Stimulated activated CD8-positive, alpha-beta memory T cell treated with anti-CD3 and anti-CD28 coated beads, Interleukin-7, amount 100 ng/mL, for 48 hours (primary cell): Measurements from ENCODE around the gene ACSL4.
"Not testable (repeated sequence)": the region's sequence is repeated elsewhere in the genome, so short reads cannot be mapped to it uniquely, and the experiment has no call there.

Experiments used
- DNase-seq, 2 donors: peaks; one replicate each; pipeline ENCODE4 v3.0.0-alpha.2; 2020; ENCODE audit warnings: low read depth in 1 of 2; ENCODE audit errors: extremely low read depth in 1 of 2

ACSL4 gene

DNA sequence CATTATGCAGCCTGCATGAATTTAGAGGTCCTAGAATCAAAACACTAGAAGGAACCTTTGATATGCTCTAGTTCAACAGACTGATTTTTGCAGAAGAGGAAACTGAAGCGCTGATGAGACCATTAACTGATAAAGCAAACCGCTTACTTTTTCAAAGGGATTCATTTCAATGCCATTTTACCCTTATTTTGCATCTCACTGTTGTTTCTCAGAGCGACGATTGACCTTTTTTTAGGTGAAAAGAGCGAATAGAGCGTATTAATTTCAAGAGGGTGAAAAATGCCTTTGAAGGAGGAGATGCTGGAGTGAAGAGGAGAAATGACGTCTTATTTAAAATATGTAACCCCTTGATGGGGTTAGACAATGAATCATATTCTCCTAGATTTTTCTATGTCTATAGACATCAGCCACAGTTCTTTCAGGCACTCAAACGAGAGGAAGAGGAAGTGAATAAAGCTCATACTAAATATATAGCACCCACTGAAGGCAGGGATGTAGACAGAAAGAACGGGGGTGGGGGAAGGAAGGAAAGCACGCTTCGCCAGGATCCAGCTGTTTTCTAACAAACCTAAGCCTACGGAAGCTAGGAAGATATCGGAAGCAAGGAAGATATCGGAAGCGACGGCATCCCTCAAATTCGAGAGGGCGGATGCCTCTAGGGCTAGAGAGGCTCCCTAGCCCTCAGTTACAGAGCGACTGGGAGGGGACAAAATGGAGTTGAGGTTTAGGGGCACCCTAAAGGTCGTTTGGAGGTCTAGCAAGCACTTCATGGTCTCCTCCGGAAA lies 848 bp downstream of the ACSL4 start:
- DNase-seq, result peak; percentile 2 to 3

DNA sequence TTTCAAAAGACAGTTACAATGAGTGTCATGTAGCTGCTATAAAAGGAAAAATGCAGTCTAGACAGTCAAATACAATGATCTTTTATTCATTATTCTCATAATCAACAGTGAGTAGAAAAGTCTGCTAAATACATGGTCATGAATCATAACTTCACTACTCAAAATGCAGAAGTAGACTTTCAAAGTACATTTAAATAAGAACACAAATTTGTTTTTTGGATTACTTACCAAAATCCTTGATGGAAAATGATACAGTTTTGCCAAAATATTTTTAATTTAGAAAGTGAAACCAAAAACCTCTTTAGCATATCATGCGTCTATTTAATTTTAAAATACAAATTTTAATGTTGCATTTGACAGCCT lies 4.9 kb downstream of the ACSL4 start:
- DNase-seq, result no peak

DNA sequence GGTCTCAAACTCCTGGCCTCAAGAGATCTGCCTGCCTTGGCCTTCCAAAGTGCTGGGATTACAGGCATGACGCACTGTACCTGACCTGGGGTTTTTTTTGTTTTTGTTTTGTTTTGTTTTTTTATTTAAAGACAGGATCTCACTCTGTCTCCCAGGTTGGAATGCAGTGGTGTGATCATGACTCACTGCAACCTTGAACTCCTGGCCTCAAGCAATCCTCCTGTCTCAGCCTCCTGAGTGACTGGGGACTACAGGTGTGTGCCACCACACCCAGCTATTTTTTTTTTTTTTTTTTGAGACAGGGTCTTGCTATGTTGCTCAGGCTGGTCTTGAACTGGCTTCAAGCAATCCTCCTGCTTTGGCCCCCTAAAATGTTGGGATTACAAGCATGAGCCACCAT lies 8.1 kb downstream of the ACSL4 start:
- DNase-seq, result not testable (repeated sequence)

DNA sequence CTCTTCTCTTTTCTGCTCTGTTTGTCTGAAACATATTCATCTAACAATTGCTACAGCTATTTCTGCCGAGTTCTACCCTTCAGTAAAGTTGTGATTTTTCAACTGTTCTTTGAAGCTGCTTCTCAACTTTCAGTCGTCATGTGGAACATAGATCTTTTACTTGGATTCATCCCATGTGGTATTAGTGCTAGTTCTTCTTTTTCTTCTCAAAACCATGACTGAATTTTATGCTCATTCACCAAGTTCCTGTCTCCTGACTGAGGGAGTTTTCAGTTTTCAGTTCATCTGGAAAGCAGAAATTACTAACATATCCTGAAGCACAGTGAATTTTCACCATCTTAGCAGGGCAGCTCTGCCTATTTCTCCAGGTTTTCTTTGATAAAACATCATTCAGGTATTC lies 12.1 kb downstream of the ACSL4 start:
- no peak for DNase-seq

DNA sequence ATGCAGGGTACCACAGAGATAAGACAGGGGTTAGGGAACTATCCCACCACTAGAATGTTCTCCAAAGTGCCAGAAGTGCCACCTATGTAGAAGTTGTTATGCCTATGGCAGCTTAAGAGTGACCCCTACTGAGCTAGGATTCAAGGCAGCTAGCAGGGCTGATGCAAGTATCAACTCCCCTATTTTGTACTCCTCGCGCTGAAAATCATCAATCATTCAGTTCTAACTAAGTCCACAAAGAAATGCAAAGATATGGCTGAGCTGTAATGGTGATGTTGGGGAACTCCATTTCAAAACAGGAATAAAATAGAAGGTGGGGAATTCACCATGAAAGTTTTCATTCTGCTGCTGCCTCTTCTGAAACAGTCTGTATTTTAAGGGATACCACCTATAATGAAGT lies 13.8 kb downstream of the ACSL4 start:
- DNase-seq, result no peak

DNA sequence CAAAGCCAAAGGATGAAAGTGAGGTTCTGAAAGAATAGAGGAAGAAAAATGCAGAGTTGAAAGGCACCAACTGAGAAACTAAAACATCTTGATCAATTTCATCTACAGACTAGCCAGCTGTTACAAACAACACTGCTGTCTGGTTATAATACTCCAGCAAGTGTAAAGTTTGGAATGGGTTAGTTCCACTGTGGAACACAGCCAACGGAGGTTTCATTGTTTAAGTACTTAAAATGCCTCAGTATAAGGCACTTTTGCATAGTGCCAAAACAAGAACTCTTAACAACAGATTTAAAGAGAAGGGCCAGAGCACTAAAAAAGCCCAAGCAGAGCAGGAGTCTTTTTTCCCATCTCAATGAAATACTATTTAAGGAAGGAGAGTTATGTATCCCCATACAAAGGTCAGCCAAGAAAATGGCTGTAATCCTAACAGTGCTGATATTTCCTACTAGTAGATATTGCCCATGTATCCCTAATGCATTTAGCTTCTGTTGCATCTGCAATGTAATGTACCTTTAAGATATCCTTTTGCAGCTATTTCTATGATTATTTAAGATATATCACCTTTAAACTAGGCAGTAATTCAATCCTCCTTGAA lies 16.5 kb downstream of the ACSL4 start:
- no peak for DNase-seq

DNA sequence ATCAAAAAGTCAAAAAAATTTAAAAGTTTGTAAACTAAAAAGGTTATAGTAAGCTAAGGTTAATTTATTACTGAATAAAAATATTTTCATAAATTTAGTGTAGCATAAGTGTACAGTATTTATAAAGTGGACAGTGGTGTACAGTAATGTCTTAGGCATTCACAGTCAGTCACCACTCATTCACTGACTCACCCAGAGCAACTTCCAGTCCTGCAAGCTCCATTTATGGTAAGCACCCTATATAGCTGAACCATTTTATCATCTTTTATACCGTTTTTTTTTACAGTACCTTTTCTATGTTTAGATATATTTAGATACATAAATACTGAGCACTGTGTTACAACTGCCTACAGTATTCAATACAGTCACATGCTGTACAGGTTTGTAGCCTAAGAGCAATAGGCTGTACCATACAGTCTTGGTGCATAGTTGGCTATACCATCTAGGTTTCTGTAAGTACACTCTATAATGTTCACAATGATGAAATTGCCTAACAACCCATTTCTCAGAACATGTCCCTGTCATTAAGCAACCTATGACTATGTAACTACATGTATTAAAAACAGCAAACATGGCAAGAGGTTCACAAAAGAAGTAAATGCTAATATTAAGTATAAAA lies 18.6 kb downstream of the ACSL4 start:
- no peak for DNase-seq

DNA sequence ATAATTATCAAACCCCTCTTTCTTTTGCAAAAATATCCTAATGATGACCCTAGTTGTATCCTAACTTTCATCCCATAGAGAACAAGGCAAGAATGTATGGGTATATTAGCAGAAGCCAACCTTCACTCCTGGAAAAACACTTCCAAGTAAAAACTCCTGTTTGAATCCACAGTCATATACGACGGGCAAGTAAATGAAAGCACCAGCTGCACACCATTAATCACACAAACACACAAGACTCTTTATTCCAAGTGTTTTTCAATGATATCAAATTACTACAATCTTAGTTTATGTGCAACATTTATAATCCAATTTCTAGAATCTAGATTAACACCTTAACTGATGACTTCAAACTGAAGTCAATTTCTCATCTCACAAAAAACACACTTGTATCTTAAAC lies 22.9 kb downstream of the ACSL4 start:
- DNase-seq, result no peak

DNA sequence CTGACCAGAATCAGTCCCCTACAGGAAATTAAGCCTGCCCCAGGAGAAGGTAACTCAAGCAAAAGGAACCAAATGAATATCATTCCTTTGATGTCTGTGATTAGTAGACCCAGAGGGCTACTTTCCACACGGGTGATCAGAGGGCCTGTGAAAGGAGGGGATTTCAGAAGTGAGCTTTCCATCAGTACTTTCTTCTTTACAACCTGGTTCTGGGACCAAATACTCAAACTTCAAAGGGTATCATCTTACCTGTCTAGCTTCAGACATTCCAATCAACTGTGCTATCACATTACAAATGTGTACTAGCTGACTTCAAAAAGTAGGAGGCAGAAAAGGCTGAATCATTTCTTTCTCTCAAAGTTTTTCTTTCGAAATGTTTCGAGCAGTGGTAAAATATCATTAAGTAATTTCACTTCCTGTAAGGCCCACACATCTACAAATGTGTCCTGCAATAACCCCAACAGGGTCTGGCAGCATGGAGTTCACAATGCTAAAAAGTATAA lies 23.9 kb downstream of the ACSL4 start:
- DNase-seq, result no peak

DNA sequence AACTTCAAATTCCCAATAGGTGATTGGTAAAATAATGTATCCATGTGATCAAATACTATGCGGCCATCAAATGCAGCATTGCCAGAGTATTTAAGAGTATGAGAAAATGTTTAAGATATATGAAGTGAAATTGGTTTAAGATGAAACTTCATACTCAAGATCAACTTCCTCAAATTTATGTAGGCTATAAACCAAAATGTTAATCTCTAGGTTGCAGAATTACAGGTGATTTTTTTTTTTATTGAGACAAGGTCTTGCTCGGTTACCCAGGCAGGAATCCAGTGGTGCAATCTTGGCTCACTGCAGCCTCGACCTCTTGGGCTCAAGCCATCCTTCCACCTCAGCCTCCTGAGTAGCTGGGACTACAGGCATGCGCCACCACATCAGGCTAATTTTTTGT lies 25.3 kb downstream of the ACSL4 start:
- no peak for DNase-seq

DNA sequence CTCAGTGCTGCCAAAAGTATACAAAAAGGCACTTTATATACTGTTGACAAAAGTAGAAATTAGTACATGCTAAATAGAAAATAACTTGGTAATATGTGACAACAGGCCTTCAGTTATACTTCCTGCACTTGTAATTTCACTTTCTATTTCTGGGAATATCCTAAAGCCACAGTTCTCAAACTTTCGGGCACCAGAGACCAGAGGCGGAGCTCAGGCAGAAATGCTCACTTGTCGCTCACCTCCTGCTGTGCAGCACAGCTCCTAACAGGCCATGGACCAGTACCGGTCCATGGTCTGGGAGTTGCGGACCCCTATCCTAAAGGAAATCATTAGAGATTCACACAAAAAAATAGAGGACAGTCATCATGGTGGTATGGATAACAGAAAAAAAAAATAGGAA lies 25.7 kb downstream of the ACSL4 start:
- no peak for DNase-seq

DNA sequence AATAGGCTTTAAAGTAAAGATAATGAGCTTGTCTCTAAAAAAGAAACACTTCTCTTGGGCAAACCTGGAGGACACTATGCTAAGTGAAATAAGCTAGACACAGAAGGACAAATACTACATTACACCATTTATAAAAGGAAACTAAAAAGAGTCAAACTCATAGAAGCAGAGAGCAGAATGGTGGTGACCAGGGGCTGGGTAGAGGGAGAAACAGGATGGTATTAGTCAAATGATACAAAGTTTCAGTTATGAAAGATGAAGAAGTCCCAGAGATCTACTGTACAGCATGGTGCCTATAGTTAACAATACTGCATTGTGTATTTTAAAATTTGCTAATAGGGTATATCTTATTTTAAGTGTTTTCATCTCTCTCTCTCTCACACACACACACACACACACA lies 28.5 kb downstream of the ACSL4 start:
- DNase-seq, result no peak

DNA sequence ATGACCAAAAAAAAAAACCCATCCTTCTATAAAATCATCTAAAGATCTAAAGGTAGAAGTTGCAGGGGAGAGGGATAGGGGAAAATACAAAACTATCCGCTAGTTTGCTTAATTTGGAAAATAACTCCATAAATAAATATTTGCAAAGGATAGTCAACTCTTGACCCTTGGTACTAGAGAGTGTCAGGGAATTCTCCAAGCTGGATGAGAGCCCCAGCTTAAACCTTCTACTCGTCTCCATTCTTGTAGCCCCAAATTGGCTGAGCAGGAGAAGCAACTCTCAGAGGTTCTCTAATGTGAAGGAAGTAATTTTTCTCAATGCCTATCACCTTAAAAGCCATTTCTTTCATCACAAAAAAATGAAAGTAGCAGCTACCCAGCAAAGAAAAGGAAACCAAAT lies 35.2 kb downstream of the ACSL4 start:
- DNase-seq, result no peak

DNA sequence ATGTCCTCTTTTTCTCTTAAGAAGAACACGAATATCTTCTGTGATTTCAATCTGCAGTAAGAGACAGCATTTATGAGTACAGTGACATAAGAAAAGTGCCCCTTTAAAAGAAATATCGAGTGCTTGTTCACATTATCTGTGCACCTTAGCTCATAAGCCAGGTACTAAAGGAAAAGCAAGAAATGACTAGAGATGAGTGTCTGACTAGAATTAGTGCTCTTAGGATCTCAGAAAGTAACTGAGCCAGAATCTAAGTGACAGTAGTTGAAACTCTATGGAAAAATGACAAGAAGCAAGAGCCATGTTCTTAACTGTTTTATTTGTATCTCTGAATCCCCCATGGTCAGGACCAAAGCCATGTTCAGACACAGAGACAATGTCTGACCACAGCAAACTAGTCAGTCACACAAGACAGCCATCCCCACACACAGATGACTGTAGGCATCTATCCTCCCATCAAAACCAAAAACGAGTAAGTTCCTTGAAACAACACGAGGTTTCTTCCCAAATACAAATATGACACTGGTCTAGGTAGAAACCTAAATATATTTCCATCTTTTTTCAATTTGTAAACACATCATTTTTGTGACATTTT lies 36.8 kb downstream of the ACSL4 start:
- no peak for DNase-seq

DNA sequence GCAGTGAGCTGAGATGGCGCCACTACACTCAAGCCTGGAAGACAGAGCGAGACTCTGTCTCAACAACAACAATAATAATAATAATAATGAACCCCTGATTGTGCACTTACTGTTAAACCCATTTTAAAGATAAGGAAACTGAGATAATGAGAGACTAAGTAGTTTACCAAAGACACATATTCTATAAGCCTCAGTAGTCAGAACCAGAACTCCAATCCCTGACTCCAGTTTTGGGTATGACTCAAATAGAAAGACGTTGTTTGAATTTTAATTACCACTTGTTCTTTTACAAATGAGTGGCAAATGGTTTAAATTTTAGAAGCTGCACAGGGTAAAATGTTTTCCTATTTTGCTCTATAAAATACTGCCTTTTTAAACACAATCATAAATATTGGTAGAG lies 37.4 kb downstream of the ACSL4 start:
- no peak for DNase-seq

DNA sequence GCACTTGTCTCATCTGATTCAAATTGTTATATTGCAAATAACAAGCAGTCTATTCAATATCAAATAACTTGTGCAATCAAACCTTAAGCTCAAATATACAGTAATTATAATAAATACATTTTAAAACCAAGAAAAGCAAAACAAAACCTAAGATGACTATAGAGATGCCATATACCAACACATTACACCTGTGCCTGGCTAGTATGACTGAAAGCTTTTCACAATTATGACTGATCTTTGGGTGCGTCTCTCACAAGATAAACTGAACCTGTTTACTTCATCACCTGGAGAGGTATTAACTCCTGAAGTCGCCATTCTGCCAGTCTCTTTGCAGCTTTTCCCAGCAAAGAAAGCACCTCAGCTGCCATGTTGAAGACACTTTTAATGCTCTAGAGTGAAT lies 41.3 kb downstream of the ACSL4 start:
- DNase-seq, result no peak

DNA sequence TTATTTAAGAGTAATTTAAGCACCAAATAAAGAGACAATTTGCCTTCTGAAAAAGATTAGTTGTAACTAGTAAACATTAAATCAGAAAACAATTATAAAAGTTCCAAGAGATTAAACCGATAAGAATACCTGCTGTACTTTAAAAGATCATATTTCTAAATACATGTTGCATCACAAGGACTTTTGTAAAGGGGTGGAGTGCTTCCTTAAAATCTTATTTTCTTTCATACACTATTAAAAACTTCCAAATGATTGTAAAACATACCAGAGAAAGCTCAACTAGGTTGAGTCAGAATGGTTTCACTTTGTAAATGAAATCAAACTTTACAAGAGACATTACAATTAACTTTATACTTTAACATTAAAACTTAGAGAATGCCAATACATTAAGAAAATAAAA lies 41.8 kb downstream of the ACSL4 start:
- DNase-seq, result no peak

DNA sequence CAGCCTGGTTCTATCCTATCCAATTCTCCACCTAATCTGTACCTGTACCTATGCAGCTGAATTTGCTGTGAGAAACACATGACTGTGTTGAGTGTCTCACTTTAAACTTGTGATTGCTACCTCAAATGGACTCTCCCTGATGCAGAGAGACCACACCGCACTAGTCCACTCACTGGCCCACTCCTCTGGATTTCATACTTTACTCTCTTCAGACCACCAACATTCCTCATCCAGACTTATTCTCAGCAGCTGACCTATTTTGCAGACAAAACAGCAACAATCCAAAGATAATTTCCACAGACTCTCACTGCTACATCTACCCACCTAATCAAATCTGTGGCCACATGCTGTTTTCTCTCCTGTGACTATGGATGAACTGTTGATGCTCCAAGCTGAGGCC lies 45.2 kb downstream of the ACSL4 start:
- DNase-seq, result no peak

DNA sequence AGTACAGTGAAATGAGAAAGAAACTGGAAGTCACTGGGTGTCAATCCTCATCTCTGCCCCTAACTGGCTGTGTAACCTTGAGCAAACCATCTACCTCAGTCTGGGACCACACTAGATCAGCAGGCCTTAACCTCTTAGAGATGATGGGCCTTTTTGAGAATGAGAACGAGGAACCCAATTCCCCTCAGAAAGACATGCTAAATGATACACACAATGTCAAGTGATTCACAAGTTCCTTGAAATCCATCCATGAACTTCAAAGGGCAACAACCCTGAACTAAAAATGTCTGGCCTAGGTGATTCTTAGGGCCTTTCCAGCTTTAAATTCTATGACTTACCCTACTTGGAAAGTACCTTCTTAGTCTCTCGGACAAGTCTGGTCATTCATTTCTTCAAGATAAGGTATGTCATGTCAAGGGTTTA lies 47.4 kb downstream of the ACSL4 start:
- DNase-seq, result no peak

DNA sequence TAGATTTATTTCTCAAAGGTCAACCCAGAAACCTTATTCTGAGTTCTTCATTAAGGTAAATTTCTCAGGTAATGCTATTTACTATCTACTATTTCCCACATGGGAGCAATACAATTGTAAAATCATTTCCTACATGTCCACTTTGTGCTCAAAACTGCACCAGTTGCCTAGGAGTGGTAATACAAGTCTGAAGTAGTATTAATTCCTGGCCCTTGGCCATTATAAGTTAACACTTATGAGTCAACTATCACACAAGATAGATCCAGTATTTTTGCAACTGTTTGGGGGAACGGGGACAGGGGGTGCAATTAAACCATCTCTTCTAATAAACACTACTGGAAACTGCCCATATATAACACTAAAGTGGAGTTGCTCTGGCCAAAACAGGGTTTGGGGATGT lies 48.9 kb downstream of the ACSL4 start:
- no peak for DNase-seq

DNA sequence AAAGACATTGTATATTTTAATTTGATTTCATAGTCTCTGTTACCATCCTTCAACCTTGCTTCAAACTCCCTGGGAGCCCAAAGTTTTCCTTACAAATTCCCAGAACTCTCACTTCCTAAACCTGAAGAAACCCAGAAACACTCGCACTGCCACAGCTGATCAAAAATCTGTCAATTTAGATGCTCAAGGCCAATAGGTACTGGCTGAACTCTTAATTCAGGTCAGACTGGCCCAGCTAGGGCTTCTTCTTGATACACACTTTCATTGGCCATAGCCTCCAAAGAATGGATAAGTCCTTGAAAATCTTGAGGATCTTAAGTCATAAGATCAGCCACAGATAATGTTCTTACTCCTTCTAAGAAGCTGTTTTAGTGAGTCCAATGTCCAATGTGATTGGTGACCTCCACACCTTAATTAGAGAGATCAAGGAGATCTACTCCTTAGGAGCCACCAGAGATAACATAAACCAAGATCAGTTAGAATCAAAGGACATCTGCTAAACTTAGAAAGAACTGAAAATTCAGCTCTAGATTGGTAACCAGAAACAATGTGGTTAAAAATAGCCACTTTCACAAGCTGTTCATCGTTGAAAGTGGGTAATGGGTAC lies 51.5 kb downstream of the ACSL4 start:
- DNase-seq, result no peak
